ENCODE data around the gene TGFBR3. TPM values are rescaled to one million over a fixed set of nuclear protein-coding genes. Genes with fewer than 3 reads are reported as not detected.

The TGFBR3 gene
- total RNA-seq, 1 experiment from 2014 or later: 14.5 TPM

GRCh38 chr1:91725989-91726721 lies 159.8 kb downstream of the TGFBR3 start:
- Histone ChIP-seq H3K4me1 (ENCODE audit: control insufficient read depth, insufficient read depth, low read length) (peaks cover 6% of the 10 kb centered on the region), H3K36me3 (ENCODE audit: control insufficient read depth, insufficient read depth, low read length) (no peaks in the 10 kb centered on the region), H3K9me3 (ENCODE audit: control insufficient read depth, insufficient read depth, low read depth, low read length) (no peaks in the 10 kb centered on the region), H3K4me3 (ENCODE audit: low read depth in 2 of 2, low read length in 2 of 2) (no peak overlapping the region), H3K27me3 (ENCODE audit: control insufficient read depth, insufficient read depth, low read length) (no peaks in the 10 kb centered on the region), H3K27ac (ENCODE audit: low read length) (0 out of 2 replicates have a peak overlapping the region, but pooled peaks have one; percentile 13)
- in situ Hi-C loops (cut with HindIII; ENCODE audit: low pct_unique_long_range_greater_than_20kb, low sequenced_read_pairs): no loop called here
- TSS peak; percentile 54 for BruUV-seq (replicated peaks)
- ChIA-PET CTCF (no interaction called here), POLR2A (no interaction called here)
- DNase-seq (ENCODE audit: low read depth, low spot score) (no peak), ATAC-seq (no peak)
- TF ChIP-seq TCF7L2 (IDR thresholded peaks at IDR 0.05; ENCODE audit: low read depth, low read length) (no peak), POLR2AphosphoS5 (IDR thresholded peaks at IDR 0.05; ENCODE audit: low read depth, low read length) (no peak), CTCF (IDR thresholded peaks at IDR 0.05) (no peak), SIN3A (IDR thresholded peaks at IDR 0.05; ENCODE audit: borderline replicate concordance, insufficient read depth, low read depth, low read length) (no peak), REST (IDR thresholded peaks at IDR 0.05; ENCODE audit: insufficient read depth in 1 of 2, low read depth in 2 of 2, low read length in 1 of 2) (no peak)
- intact Hi-C loops (cut with micrococcal nuclease; ENCODE audit: unreplicated experiment): no loop called here

GRCh38 chr1:91725618-91725988 lies 160.3 kb downstream of the TGFBR3 start:
- in situ Hi-C loops (cut with HindIII; ENCODE audit: low pct_unique_long_range_greater_than_20kb, low sequenced_read_pairs): no loop called here
- peaks cover under 1% of the 10 kb centered on the region for H3K4me1 ChIP-seq (ENCODE audit: control insufficient read depth, insufficient read depth, low read length)
- H3K27ac ChIP-seq (ENCODE audit: low read length): no peak overlapping the region
- ChIA-PET CTCF (no interaction called here), POLR2A (no interaction called here)
- no peaks in the 10 kb centered on the region for H3K36me3 ChIP-seq (ENCODE audit: control insufficient read depth, insufficient read depth, low read length)
- ATAC-seq (no peak), DNase-seq (ENCODE audit: low read depth, low spot score) (no peak)
- intact Hi-C loops (cut with micrococcal nuclease; ENCODE audit: unreplicated experiment): no loop called here
- H3K27me3 ChIP-seq (ENCODE audit: control insufficient read depth, insufficient read depth, low read length): no peaks in the 10 kb centered on the region
- H3K9me3 ChIP-seq (ENCODE audit: control insufficient read depth, insufficient read depth, low read depth, low read length): no peaks in the 10 kb centered on the region
- TF ChIP-seq SIN3A (IDR thresholded peaks at IDR 0.05; ENCODE audit: borderline replicate concordance, insufficient read depth, low read depth, low read length): no peak
- TF ChIP-seq POLR2AphosphoS5 (IDR thresholded peaks at IDR 0.05; ENCODE audit: low read depth, low read length): no peak
- TF ChIP-seq TCF7L2 (IDR thresholded peaks at IDR 0.05; ENCODE audit: low read depth, low read length): no peak
- no peak for TF ChIP-seq CTCF (IDR thresholded peaks at IDR 0.05)
- no peak for TF ChIP-seq REST (IDR thresholded peaks at IDR 0.05; ENCODE audit: insufficient read depth in 1 of 2, low read depth in 2 of 2, low read length in 1 of 2)
- no peak overlapping the region for H3K4me3 ChIP-seq (ENCODE audit: low read depth in 2 of 2, low read length in 2 of 2)
- no TSS peak for BruUV-seq (replicated peaks)

All from Panc1 (cell line).